ENCODE results near the gene RAD51B.

GRCh38 chr14:68736471-68736871 is 916.9 kb downstream of the RAD51B start:
- TF ChIP-seq CTCF (IDR thresholded peaks at IDR 0.05) (no peak), POLR2A (IDR thresholded peaks at IDR 0.05) (no peak), POLR2AphosphoS5 (IDR thresholded peaks at IDR 0.05; ENCODE audit: insufficient read depth in 1 of 2, low read depth in 1 of 2) (no peak)

Measured in vagina (tissue), 2 donors.